Testis (tissue), 3 donors: Measurements from ENCODE around the gene RTL10. TPM values are rescaled to one million over a fixed set of nuclear protein-coding genes. Genes with fewer than 3 reads are reported as not detected.

ENCODE experiments used
- DNase-seq: peaks from one replicate; pipeline ENCODE4 v3.0.0-alpha.2; 2019
- H3K27ac ChIP-seq, 2 donors: fragments of 200-600 bp; sonication (generic); one replicate each; pipeline ENCODE4 v1.5.1; 2019
- H3K27me3 ChIP-seq: fragments of 200-600 bp; sonication (generic); one replicate; pipeline ENCODE4 v1.5.1; 2019
- H3K36me3 ChIP-seq: fragments of 200-600 bp; sonication (generic); one replicate; pipeline ENCODE4 v1.5.1; 2017; ENCODE audit warnings: low read depth; ENCODE audit errors: missing control alignments
- H3K4me1 ChIP-seq: fragments of 200-600 bp; sonication (generic); one replicate; pipeline ENCODE4 v1.5.1; 2019
- H3K4me3 ChIP-seq, 2 donors: fragments of 200-600 bp; sonication (generic); one replicate each; pipeline ENCODE4 v1.5.1; 2017 to 2019
- H3K9me3 ChIP-seq: fragments of 200-600 bp; sonication (generic); one replicate; pipeline ENCODE4 v1.5.1; 2017
- POLR2A ChIP-seq: fragments of 450-650 bp; IDR thresholded peaks from one replicate; pipeline ENCODE4 v1.6.1; 2017; ENCODE audit warnings: antibody characterized with exemption, mild to moderate bottlenecking, moderate library complexity
- WGBS, 2 donors: methylation state at CpG; one replicate each; pipeline ENCODE4 v1.1.5; 2018; 5-methylcytosine and 5-hydroxymethylcytosine counted together
- intact Hi-C: fragments of 100-400 bp; cut with DNase I; formaldehyde crosslinking; loops from one replicate; pipeline ENCODE4 v1.15.1; 2023; ENCODE audit warnings: low total_unique reads
- polyA plus RNA-seq: library from polyadenylated mRNA; stranded (reverse); fragments of 350-450 nt; fragmentation: Illumina TruSeq; extraction: RNeasy Lipid Tissue Mini Kit (QIAGEN cat#74804); gene quantifications from one replicate; pipeline ENCODE4 v1.2.3, GENCODE V29; 2014; ENCODE audit warnings: low read depth, low replicate concordance; ENCODE audit not compliant: insufficient read depth
- total RNA-seq, 2 donors: library from RNA; depleted of rRNA; stranded (reverse); fragments of >200 nt; gene quantifications; one replicate each; pipeline ENCODE4 v1.2.3, GENCODE V29; 2016
- TF ChIP-seq, protein P1 (sequence below), 3 experiments: fragments of 450-650 bp in 2 of 3; fragments of 200-600 bp in 1 of 3; sonication (generic) in 1 of 3; IDR thresholded peaks; one replicate each; pipeline ENCODE4 v1.5.1; 2016 to 2019; ENCODE audit warnings: antibody characterized with exemption in 3 of 3, mild to moderate bottlenecking in 2 of 3, moderate library complexity in 1 of 3

The RTL10 gene
- total and polyA plus RNA-seq, 3 donors from 2014 or later = 10.9 to 14.7 (median 11.0) TPM

DNA sequence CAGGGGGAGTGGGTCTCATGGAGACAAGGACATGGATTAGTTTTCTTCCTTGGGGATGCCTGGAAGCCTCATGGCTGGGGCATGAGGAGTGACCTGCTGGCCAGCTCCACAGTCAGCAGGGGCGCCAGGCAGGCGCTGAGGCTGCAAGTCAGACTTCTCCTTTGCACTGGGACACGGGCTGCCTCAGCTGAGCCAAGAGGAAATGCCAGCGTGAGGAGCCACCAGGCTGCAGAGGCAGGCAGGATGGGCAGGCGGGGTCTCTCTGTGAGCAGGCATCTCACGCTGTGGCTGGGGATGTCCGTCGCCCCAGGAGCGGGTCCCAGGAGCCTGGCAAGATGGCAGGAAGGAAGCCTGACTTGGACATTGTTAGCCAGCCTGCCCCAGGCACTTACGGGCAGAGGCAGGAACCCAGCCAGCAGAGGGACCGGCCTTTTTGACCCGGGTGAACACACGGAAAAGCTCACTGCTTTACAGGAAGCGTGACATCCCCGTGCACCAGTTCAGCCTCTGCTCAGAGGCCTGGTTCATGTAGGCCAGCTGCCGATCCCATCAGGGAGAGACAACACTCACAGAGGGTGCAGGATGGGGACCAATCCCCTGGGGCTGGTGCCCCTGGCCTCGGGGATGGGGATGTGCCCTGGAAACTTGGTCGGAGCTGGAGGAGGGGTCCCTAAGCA is 10.2 kb downstream of the RTL10 start:
- 75 to 90% methylated on average over 2 to 18 of the region's 18 CpGs for WGBS, 2 donors
- Histone ChIP-seq H3K27ac (no peak overlapping the region), H3K27me3 (no peaks in the 10 kb centered on the region), H3K9me3 (no peaks in the 10 kb centered on the region), H3K4me3 (no peak overlapping the region), H3K4me1 (no peaks in the 10 kb centered on the region), H3K36me3 (no peaks in the 10 kb centered on the region)
- DNase-seq = no peak
- TF ChIP-seq, protein P1, sequence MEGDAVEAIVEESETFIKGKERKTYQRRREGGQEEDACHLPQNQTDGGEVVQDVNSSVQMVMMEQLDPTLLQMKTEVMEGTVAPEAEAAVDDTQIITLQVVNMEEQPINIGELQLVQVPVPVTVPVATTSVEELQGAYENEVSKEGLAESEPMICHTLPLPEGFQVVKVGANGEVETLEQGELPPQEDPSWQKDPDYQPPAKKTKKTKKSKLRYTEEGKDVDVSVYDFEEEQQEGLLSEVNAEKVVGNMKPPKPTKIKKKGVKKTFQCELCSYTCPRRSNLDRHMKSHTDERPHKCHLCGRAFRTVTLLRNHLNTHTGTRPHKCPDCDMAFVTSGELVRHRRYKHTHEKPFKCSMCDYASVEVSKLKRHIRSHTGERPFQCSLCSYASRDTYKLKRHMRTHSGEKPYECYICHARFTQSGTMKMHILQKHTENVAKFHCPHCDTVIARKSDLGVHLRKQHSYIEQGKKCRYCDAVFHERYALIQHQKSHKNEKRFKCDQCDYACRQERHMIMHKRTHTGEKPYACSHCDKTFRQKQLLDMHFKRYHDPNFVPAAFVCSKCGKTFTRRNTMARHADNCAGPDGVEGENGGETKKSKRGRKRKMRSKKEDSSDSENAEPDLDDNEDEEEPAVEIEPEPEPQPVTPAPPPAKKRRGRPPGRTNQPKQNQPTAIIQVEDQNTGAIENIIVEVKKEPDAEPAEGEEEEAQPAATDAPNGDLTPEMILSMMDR (IDR thresholded peaks at IDR 0.05) = no peak
- TF ChIP-seq POLR2A = no peak
- intact Hi-C loops = no loop called here

DNA sequence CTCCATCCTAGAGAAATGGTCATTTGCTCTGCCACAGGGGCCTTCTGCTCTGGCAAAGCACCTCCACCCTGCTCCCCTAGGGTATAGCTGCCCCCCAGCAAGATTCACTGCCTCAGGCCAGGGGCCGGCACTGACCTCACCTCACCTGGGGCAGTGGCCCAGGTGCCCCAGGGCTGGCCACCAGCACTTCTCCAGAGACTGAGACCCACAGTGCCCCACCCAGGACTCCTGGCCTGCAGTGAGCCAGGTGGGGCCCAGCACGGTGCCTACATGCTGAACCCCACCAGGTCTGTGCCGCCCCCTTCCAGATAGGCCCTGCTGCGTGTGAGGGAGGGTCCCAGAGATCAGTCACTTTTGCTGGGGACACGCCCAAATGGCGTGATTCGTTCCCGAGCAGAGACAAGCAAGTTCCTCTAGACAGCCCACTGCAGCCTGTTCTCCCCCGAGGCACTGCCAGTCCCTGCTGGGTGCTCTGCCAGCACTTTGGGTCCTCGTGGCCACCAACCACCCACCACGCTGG is 10.8 kb downstream of the RTL10 start:
- Histone ChIP-seq H3K27me3 (no peaks in the 10 kb centered on the region), H3K27ac (no peak overlapping the region), H3K9me3 (no peaks in the 10 kb centered on the region), H3K4me1 (no peaks in the 10 kb centered on the region), H3K4me3 (no peak overlapping the region), H3K36me3 (no peaks in the 10 kb centered on the region)
- intact Hi-C loops = no loop called here
- DNase-seq = no peak
- TF ChIP-seq POLR2A = no peak
- TF ChIP-seq, protein P1 (IDR thresholded peaks at IDR 0.05) = no peak
- 71 to 89% methylated on average over 3 to 10 of the region's 11 CpGs for WGBS, 2 donors

DNA sequence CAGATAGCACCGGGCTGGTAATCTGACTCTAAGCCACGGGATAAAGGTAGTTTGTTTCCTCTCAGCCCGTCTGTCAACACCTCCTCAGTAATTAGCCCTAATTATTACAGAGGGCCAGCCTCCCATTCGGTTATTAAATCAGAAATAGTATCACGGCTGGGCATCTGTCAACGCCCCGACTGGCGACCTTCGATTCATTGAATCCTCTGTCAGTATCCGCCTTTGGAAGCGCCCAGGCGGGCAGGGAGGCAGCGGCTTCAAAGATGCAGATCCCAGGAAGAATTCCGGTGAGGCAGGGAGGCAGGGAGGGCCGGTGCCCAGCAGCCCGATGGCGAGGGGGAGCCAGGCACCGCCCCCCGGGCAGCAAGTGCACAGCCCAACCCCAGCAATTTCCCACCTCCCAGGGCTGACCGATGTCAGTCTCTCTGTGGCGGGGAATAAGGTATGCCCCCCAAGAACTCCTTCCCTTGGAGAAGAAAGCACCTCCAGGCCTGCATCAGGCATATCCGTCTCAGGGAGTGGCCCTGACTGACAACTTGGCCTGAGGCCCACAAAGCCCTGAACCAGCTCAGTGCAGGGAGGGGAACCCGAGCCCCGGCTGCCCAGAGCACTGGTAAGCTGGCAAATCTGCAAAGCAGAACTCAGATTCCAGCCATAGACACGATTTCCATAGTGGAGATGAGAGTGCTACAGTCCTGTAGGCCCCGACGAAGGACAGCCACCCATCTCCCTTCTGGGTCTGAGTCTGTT is 11.4 kb downstream of the RTL10 start:
- no peak for DNase-seq
- no peak overlapping the region for H3K4me3 ChIP-seq

DNA sequence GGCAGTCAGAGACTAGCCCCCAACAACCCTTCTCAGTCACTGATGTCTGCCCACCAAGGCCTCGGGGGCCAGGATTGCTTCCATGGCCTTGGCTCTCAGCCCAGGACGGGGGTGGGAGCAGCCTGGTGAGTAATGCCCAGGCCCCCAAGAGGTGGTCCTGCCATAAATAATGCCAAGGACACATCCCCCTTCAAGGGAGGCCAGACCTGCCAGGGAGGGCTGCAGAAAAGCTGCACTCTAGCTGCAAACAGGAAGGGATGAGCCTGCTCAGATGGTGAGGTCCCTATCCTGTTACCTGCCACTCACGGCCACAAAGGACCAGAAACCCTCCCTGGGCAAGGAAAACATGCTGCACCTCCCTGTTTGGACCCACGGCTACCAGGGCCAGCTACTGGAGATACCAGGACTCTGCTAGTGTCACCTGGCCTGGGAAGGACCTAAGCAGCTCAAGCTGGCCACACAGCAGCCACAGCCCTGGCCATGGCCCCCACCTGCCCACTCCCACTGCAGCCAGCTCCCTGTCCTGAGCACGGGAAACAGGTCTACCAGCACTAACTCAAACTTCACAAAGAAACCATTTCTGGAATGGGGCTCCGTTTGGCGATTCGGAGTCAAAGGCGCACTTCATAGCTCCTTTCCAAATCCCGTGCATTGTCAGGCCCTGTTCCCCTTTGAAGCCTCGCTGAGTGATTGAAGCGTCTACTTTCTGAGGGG is 12.1 kb downstream of the RTL10 start:
- intact Hi-C loops = no loop called here
- 81 to 83% methylated on average over 11 to 12 of the region's 12 CpGs for WGBS, 2 donors

More for the DNA sequence above, 11.4 kb downstream of the RTL10 start:
- Histone ChIP-seq H3K27me3 (no peaks in the 10 kb centered on the region), H3K27ac (no peak overlapping the region), H3K4me1 (no peaks in the 10 kb centered on the region), H3K36me3 (no peaks in the 10 kb centered on the region), H3K9me3 (no peaks in the 10 kb centered on the region)
- no peak for TF ChIP-seq POLR2A
- TF ChIP-seq, protein P1 (IDR thresholded peaks at IDR 0.05) = no peak
- WGBS, 2 donors = 77 to 89% methylated on average over 24 to 27 of the region's 27 CpGs
- intact Hi-C loops = no loop called here

More for the DNA sequence above, 12.1 kb downstream of the RTL10 start:
- no peaks in the 10 kb centered on the region for H3K27me3 ChIP-seq
- no peaks in the 10 kb centered on the region for H3K36me3 ChIP-seq
- no peak overlapping the region for H3K4me3 ChIP-seq
- no peak for DNase-seq
- H3K4me1 ChIP-seq = no peaks in the 10 kb centered on the region
- no peaks in the 10 kb centered on the region for H3K9me3 ChIP-seq
- H3K27ac ChIP-seq = no peak overlapping the region
- no peak for TF ChIP-seq POLR2A
- TF ChIP-seq, protein P1 (IDR thresholded peaks at IDR 0.05) = no peak
